ENCODE measurements around the gene METTL17. TPM values are rescaled to one million over a fixed set of nuclear protein-coding genes. Genes with fewer than 3 reads are reported as not detected.
A peak's percentile ranks its signal among the peaks of the same experiment; 100 is the strongest.

METTL17 gene
- total and polyA plus RNA-seq, 9 of the 15 experiments (the other 6 are each of a cell fraction or from before 2014, with no cell fraction given): 65.6 to 150 (median 90.0) TPM

GRCh38 chr14:20989787-20990600 is at the start of gene METTL17 (continued):
- TF ChIP-seq FOXK1 (CRISPR knock-in tag; IDR thresholded peaks at IDR 0.05; ENCODE audit: borderline replicate concordance) (no peak), ZNF830 (CRISPR knock-in tag; IDR thresholded peaks at IDR 0.05) (no peak), MBD2 (IDR thresholded peaks at IDR 0.05; ENCODE audit: borderline replicate concordance, low read depth) (peak; percentile 100), SOX6 (IDR thresholded peaks at IDR 0.05) (no peak), STAT6 (CRISPR knock-in tag; IDR thresholded peaks at IDR 0.05) (no peak), BCLAF1 (IDR thresholded peaks at IDR 0.05; ENCODE audit: borderline replicate concordance in 1 of 2, control insufficient read depth in 1 of 2, low read depth in 2 of 2, low read length in 1 of 2) (no peak), MAX (CRISPR knock-in tag; IDR thresholded peaks at IDR 0.05) (peak; percentile 60; the same call in 1 of the 2 replicates), PKNOX1 (IDR thresholded peaks at IDR 0.05) (peak; percentile 54), ZNF77 (CRISPR knock-in tag; IDR thresholded peaks at IDR 0.05) (no peak), CTCF (IDR thresholded peaks at IDR 0.05 in 2 of 3, conservative IDR thresholded peaks at IDR 0.05 in 1 of 3; ENCODE audit: insufficient read depth in 2 of 3, low read depth in 1 of 3, low read length in 3 of 3) (peak; percentile 54 to 62 (median 59)), SAFB (IDR thresholded peaks at IDR 0.05; ENCODE audit: borderline replicate concordance, low read depth, low read length) (no peak), PHTF2 (CRISPR knock-in tag; IDR thresholded peaks at IDR 0.05) (no peak), CCAR2 (IDR thresholded peaks at IDR 0.05; ENCODE audit: low read depth, low read length) (no peak), NR4A1 (CRISPR knock-in tag; IDR thresholded peaks at IDR 0.05) (no peak), NR4A1 (tag; IDR thresholded peaks at IDR 0.05) (no peak), ZFPM2 (CRISPR knock-in tag; IDR thresholded peaks at IDR 0.05) (no peak), SNIP1 (IDR thresholded peaks at IDR 0.05; ENCODE audit: low read depth) (no peak), BCL6 (CRISPR knock-in tag; IDR thresholded peaks at IDR 0.05) (no peak), LCOR (CRISPR knock-in tag; IDR thresholded peaks at IDR 0.05) (no peak), MTA3 (IDR thresholded peaks at IDR 0.05; ENCODE audit: borderline replicate concordance) (no peak)

Data from K562 (cell line).